HG03354 (cell line): ENCODE results near the gene HMGN4.
"Not testable (repeated sequence)": the region's sequence is repeated elsewhere in the genome, so short reads cannot be mapped to it uniquely, and the experiment has no call there.

ENCODE experiments used
- ATAC-seq: cut with Tn5 transposase; IDR thresholded peaks from one replicate; pipeline ENCODE4 v1.9.1; 2021; ENCODE audit warnings: mild to moderate bottlenecking; ENCODE audit not compliant: unreplicated experiment, poor library complexity, severe bottlenecking

The HMGN4 gene

GRCh38 chr6:26521600-26522391 is 16.4 kb upstream of the HMGN4 start:
- ATAC-seq: peak; percentile 75

GRCh38 chr6:26522486-26523228 is 15.5 kb upstream of the HMGN4 start:
- not testable (repeated sequence) for ATAC-seq

- ATAC-seq: not testable (repeated sequence)
Observed at GRCh38 chr6:26524314-26524713, 13.9 kb upstream of the HMGN4 start.

GRCh38 chr6:26524722-26525370 is 13.3 kb upstream of the HMGN4 start:
- ATAC-seq: no peak

- no peak for ATAC-seq
Observed at GRCh38 chr6:26525838-26526237, 12.3 kb upstream of the HMGN4 start.

- ATAC-seq: no peak
Observed at GRCh38 chr6:26526928-26527327, 11.2 kb upstream of the HMGN4 start.

- no peak for ATAC-seq
Observed at GRCh38 chr6:26530203-26530602, 8.0 kb upstream of the HMGN4 start.

- ATAC-seq: no peak
Observed at GRCh38 chr6:26531897-26532296, 6.3 kb upstream of the HMGN4 start.

- peak; percentile 36 for ATAC-seq
Observed at GRCh38 chr6:26532699-26533531, 5.3 kb upstream of the HMGN4 start.

GRCh38 chr6:26533532-26533931 is 4.6 kb upstream of the HMGN4 start:
- no peak for ATAC-seq

GRCh38 chr6:26534681-26535465 is 3.3 kb upstream of the HMGN4 start:
- no peak for ATAC-seq

GRCh38 chr6:26536571-26537159 is 1.5 kb upstream of the HMGN4 start:
- no peak for ATAC-seq

GRCh38 chr6:26537160-26537845 is 863 bp upstream of the HMGN4 start:
- ATAC-seq: peak; percentile 42

- ATAC-seq: no peak
Observed at GRCh38 chr6:26538572-26538902, 371 bp downstream of the HMGN4 start.

GRCh38 chr6:26539071-26539615 is 977 bp downstream of the HMGN4 start:
- ATAC-seq: no peak

GRCh38 chr6:26541579-26541978 is 3.4 kb downstream of the HMGN4 start:
- ATAC-seq: no peak

- no peak for ATAC-seq
Observed at GRCh38 chr6:26543953-26544352, 5.8 kb downstream of the HMGN4 start.

- no peak for ATAC-seq
Observed at GRCh38 chr6:26544473-26544872, 6.3 kb downstream of the HMGN4 start.
